Choroid plexus epithelial cell (primary cell): ENCODE data around the gene PLEKHG3.
A peak's percentile ranks its signal among the peaks of the same experiment; 100 is the strongest.

Experiments
- DNase-seq: peaks from one replicate; pipeline ENCODE4 v3.0.0-alpha.2; 2010; ENCODE audit warnings: low read depth
- H3K4me3 ChIP-seq: 2 replicates; pipeline ENCODE4 v1.5.1; 2011; ENCODE audit warnings: low read depth, mild to moderate bottlenecking, control low read depth, low read length, moderate library complexity
- CTCF ChIP-seq: conservative IDR thresholded peaks from 2 replicates; pipeline ENCODE4 v1.5.1; 2011; ENCODE audit warnings: low read depth, mild to moderate bottlenecking, control low read depth, inconsistent platforms, low read length, moderate library complexity

Gene PLEKHG3

GRCh38 chr14:64725261-64725815, 21.1 kb downstream of the PLEKHG3 start:
- no peak for DNase-seq
- no peak overlapping the region for H3K4me3 ChIP-seq
- TF ChIP-seq CTCF, result no peak

GRCh38 chr14:64725879-64726584, 21.8 kb downstream of the PLEKHG3 start:
- no peak for DNase-seq
- no peak overlapping the region for H3K4me3 ChIP-seq
- peak; percentile 6 for TF ChIP-seq CTCF

GRCh38 chr14:64726585-64726890, 22.3 kb downstream of the PLEKHG3 start:
- peak; percentile 67 for DNase-seq
- no peak overlapping the region for H3K4me3 ChIP-seq

GRCh38 chr14:64727551-64728071, 23.4 kb downstream of the PLEKHG3 start:
- TF ChIP-seq CTCF, result no peak
- no peak for DNase-seq
- H3K4me3 ChIP-seq, result no peak overlapping the region

More at GRCh38 chr14:64726585-64726890, 22.3 kb downstream of the PLEKHG3 start:
- no peak for TF ChIP-seq CTCF

- no peak for TF ChIP-seq CTCF
These were observed 23.9 kb downstream of the PLEKHG3 start for GRCh38 chr14:64728106-64728505.

GRCh38 chr14:64728856-64729255, 24.6 kb downstream of the PLEKHG3 start:
- no peak overlapping the region for H3K4me3 ChIP-seq
- TF ChIP-seq CTCF, result no peak
- no peak for DNase-seq

More at GRCh38 chr14:64728106-64728505, 23.9 kb downstream of the PLEKHG3 start:
- no peak for DNase-seq
- H3K4me3 ChIP-seq, result no peak overlapping the region
